H54 (cell line): ENCODE results near the gene DOCK3.
"Not testable (repeated sequence)": the region's sequence is repeated elsewhere in the genome, so short reads cannot be mapped to it uniquely, and the experiment has no call there.

Experiments
- DNase-seq: peaks from one replicate; pipeline ENCODE4 v3.0.0; 2011; ENCODE audit warnings: low spot score, mixed read lengths; ENCODE audit not compliant: insufficient read length
- FAIRE-seq: peaks from 3 replicates; lab custom pipeline; 2011; peaks lifted over from hg19 to GRCh38; lab: Jason Lieb, UNC
- POLR2A ChIP-seq: IDR thresholded peaks from 2 replicates; pipeline ENCODE4 v1.6.1; 2011; ENCODE audit warnings: low read depth, mild to moderate bottlenecking, low read length

The DOCK3 gene

DNA sequence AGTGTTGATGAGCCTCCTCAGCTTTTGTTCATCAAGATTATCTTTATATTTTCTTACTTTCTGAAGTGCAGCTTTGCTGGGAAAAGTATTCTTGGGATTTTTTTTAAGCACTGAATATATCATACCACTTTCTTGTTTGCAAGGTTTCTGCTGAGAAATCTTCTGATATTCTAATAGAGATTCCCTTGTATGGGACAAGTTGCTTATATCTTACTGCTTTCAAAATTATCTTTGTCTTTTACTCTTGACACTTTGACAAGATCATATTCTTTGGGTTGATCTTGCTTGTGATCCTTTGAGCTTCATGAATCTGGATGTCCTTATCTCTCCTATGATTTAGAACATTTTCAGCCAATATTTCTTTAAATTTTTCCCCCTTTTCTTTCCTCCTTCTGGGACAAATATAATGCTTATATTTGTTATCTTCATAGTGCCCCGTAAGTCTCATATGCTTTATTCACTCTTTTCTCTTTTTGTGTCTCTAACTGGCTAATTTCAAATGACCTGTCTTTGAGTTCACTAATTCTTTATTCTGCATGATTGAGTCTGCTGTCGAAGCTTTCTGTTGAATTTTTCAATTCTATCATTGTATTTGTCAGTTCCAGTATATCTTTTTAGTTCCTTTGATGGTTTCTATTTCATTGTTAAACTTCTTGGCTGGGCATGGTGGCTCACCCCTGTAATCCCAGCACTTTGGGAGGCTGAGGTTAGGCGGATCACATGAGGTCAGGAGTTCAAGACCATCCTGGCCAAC is 499.0 kb downstream of the DOCK3 start:
- FAIRE-seq: no peak
- no peak for DNase-seq
- TF ChIP-seq POLR2A: no peak

DNA sequence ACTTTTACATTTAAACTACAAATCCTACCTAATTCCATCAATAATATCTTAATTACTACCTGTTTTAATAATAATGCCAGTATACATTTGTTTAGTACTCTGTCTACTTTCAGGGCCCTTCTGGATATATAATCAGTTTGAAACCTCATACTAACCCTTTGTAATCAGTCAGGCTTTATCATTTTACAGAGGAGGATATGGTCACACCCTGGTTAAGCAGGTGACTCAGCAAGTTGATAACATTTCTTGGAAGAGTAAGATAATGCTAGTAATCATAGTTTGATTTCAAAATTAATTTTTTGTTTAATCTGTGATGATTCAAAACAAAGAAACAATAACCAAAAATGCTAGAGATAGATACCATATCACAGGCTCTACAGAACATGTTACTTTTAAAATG is 502.2 kb downstream of the DOCK3 start:
- FAIRE-seq (no peak), DNase-seq (no peak)
- no peak for TF ChIP-seq POLR2A

DNA sequence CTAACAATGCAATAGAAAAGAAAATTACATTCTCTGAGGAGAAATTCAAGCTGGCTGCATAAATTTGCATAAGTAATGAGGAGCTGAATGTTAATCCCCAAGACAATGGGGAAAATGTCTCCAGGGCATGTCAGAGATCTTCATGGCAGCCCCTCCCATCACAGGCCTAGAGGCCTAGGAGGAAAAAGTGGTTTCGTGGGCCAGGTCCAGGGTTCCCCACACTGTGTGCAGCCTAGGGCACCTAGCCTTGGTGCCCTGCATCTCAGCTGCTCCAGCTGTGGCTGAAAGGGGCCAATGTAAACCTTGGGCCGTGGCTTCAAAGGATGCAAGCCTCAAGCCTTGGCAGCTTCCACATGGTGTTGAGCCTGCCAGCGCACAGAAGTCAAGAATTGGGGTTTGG is 511.7 kb downstream of the DOCK3 start:
- DNase-seq, FAIRE-seq: not testable (repeated sequence)

DNA sequence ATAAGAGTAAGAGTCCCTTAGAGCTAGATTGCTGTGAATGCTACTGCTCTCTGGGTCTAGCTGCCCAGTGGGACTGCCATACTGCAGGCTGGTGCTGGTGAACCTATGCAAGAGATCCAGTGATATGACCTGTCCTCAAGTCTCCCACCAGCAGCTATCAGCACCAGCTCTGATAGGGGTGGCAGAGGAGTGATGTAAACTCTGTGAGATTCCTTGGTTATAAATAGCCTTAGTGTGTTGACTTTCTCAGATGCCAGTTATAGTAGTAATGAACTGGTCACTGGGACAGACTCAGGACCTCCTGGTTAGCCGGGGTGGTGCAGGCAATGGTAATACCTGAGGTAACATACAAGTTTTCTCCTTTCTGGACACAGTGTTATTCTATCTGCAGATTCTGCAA is 515.5 kb downstream of the DOCK3 start:
- DNase-seq (no peak), FAIRE-seq (no peak)
- no peak for TF ChIP-seq POLR2A

DNA sequence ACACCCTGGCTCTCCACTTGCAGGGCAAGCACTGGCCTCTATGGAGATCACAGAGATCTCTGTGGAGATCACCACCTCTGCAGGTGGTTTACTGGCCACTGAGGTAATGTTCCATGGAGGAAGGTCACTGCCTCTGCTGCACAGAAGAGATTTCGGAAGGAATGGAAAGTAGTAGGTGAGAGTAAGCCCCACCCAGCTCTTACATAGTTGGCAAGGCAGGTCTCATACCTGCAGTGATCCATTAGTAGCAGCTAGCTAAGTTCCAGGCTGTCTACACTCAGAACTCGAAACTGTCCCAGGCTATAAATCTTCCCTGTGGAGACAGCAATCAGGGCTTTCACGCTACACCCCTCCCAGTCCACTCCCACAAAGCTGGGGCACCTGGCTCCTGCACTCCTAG is 516.1 kb downstream of the DOCK3 start:
- FAIRE-seq (no peak), DNase-seq (no peak)
- no peak for TF ChIP-seq POLR2A

DNA sequence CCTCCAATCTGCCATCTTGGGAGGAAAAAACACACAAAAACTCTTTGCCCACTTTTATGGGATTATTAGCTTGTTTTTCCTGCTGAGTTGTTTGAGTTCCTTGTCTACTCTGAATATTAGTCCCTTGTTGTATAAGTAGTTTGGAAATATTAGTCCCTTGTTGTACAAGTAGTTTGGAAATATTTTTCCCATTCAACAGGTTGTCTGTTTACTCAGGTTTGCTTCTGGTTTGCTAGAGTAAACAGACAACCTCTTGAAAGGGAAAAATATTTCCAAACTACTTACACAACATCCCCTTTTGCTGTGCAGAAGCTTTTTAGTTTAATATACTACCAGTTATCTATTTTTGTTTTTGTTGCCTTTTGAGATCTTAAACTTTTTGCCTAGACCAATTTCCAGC is 517.0 kb downstream of the DOCK3 start:
- TF ChIP-seq POLR2A: no peak
- DNase-seq (no peak), FAIRE-seq (no peak)

DNA sequence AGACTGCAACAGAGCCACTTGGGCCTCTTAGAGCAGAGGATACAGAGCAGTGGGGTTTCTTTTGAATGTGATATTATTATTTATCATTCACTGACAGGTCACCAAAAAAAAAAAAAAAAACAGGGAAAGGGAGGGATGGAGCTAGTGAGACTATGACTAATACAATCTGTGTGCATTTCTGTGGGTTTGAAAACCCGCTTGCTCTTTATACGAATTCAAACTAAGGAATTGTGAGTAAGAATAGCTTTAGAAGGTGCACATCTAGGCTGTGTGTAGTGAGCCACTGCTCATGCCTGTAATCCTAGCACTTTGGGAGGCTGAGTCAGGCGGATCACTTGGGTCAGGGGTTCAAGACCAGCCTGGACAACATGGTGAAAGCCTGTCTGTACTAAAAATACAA is 523.8 kb downstream of the DOCK3 start:
- no peak for FAIRE-seq
- TF ChIP-seq POLR2A: no peak
- DNase-seq: no peak

DNA sequence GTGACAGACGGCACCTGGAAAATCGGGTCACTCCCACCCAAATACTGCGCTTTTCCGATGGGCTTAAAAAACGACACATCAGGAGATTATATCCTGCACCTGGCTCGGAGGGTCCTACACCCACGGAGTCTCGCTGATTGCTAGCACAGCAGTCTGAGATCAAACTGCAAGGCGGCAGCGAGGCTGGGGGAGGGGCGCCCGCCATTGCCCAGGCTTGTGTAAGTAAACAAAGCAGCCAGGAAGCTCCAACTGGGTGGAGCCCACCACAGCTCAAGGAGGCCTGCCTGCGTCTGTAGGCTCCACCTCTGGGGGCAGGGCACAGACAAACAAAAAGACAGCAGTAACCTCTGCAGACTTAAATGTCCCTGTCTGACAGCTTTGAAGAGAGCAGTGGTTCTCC is 524.6 kb downstream of the DOCK3 start:
- FAIRE-seq, DNase-seq: not testable (repeated sequence)

DNA sequence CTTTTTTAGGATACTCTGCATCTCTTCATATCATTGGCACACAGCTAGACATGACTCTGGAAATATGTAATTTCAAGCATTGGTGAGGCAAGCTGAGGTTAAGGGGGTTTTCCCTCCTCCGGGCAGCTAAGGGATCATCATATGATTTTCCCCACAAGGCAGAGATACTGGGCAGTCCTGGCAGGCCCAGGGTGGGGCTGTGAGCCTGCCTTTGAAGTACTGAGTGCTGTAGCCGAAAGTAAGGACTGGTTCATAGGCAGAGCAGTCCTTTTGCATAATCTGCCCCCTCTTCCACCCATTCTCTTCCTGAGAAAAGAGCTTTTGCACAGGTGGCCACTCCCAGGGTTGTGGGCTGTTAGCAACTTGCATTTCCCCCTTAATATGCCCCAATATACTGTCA is 541.6 kb downstream of the DOCK3 start:
- FAIRE-seq (no peak), DNase-seq (no peak)
- no peak for TF ChIP-seq POLR2A

DNA sequence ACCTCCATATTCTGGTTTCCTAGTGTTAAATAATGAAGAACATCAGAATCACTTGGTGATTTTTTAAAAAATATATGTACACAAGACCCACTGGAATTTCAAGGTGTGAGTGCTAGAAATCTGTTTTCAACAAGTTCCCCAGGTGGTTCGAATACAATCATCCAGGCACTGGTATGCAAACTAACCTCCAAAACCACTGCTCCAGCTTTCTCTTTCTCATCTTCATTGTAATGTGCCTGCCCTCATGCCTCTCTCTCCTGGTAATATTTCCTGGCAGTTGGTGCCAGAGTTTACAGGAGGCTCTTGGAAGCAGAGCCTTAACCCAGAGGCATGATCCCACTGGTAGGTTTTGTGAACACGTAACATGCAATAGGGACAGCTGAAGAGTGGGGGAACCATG is 547.2 kb downstream of the DOCK3 start:
- no peak for TF ChIP-seq POLR2A
- DNase-seq (no peak), FAIRE-seq (no peak)

DNA sequence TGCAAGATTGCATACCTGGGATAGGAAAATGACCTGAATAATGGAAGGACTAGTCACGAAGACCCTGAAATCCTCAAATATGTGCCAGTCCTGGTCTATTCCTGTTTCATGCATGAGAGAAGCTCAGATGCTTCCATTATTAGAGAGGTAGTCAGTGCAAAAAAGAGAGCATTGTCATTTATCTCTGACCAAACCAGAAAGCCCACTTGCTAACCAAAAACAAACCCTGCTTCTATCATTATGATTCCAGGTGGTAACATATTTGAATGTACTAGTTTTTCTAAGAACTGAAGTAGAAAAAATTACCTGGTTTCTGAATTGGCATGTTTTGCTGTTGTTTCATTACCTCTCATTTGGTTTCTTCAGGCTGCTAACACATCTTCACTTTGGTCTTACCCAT is 549.6 kb downstream of the DOCK3 start:
- no peak for DNase-seq
- no peak for TF ChIP-seq POLR2A
- no peak for FAIRE-seq

DNA sequence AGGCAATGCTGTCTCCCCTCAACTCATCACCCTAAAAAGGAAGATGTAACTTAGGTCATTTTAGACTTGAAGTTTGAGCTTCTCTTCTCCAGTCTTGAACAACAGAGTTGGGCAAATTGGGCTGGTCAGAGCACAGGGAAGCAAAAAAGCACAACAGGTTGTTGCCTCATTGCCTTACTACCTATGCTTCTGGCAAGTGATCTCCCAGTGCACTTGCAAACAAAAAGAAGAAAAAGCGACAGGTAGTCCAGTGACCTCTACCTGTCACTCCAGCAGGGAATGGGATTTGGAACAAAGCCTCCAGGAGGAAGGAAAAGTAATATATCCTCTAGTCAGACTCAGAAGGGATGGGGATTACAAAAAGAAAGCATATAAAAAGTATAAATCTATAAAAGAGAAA is 550.1 kb downstream of the DOCK3 start:
- FAIRE-seq (no peak), DNase-seq (no peak)
- TF ChIP-seq POLR2A: no peak

DNA sequence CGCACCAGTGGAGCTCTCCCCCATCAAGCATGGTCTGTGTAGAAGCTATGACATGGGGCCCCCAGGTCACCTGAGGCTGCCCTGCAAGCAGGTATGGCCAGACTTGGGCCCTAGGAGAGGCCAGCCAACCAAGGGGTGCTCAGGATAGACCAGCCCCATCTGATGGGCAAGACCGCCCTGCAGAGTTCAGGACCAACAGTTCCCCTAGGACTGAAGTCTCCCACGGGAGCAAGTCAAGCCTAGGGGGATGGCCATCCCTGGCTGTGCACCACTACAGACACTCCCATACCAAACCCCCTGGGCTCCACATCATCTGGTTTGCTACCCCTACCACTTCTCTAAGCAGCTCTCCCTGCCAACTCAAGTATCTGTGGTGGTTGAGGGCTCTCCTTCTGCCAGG is 568.2 kb downstream of the DOCK3 start:
- TF ChIP-seq POLR2A: no peak
- DNase-seq: no peak
- no peak for FAIRE-seq

DNA sequence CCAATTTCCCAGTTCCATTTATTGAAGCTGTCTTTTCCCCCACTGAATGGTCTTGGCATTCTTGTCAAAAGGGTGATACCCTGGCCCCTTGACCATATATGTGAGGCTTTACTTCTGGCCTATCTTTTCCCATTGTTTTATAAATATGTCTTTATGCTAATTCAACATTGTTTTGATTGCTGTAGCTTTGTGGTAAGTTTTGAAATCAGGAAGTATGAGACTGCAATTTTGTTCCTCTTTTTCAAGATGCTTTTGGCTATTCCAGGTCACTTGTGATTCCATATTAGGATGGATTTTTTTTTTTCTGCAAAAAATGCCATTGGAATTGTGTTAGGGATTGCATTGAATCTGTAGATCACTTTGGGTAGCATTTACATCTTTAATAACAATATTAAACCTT is 569.2 kb downstream of the DOCK3 start:
- DNase-seq (no peak), FAIRE-seq (no peak)

DNA sequence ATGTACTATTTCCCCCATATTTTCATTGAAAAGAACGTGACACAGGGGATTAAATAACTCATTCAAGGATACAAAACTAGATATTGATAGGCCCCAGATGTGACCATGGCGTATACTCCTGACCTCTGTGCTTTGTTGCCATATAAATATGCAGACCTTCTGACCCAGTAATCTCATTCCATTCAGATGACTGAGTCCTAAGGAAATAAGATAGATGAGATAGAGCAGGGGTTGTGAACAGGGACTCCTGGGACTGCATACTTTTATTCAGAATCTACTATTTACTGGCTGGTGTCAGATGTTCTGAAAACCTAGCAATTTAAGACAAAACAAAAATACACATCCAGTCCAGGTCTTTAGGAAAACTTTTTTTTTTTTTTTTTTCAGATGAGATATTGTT is 571.1 kb downstream of the DOCK3 start:
- no peak for FAIRE-seq
- no peak for TF ChIP-seq POLR2A
- DNase-seq: no peak

More for the DNA sequence above, 569.2 kb downstream of the DOCK3 start:
- no peak for TF ChIP-seq POLR2A

DNA sequence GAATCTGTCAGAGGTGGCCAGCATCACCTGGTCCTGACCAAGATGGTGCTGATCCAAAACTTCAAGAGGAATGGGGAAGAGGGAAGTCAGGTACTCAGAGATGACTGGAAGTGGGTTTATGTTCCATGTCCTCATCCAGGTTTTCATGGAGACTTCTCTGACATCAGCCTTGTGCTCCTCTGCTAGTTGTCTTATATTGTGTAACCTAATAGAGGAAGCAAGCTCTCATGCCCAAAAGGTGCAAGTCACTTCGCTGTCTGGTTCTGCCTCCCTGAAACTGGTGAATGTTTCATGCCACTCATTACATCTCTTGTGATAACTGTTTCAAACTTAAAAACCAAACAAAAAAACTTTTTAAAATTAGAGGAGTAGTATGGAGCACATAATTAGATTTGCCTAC is 583.1 kb downstream of the DOCK3 start:
- TF ChIP-seq POLR2A: no peak

DNA sequence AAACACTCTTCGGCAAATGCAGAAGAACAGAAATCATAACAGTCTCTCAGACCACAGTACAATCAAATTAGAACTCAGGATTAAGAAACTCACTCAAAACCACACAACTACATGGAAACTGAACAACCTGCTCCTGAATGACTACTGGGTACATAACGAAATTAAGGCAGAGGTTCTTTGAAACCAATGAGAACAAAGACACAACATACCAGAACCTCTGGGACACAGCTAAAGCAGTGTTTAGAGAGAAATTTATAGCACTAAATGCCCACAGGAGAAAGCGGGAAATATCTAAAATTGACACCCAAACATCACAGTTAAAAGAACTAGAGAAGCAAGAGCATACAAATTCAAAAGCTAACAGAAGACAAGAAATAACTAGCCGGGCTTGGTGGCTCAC is 589.4 kb downstream of the DOCK3 start:
- not testable (repeated sequence) for DNase-seq, FAIRE-seq

More for the DNA sequence above, 583.1 kb downstream of the DOCK3 start:
- no peak for FAIRE-seq
- DNase-seq: no peak
